GM21576 (cell line): Measurements from ENCODE around the gene TGFBR1.

Experiments
- ATAC-seq: cut with Tn5 transposase; IDR thresholded peaks from one replicate; pipeline ENCODE4 v1.9.1; 2021; ENCODE audit warnings: mild to moderate bottlenecking, moderate library complexity; ENCODE audit not compliant: unreplicated experiment

TGFBR1 gene

GRCh38 chr9:99130069-99130468, 25.2 kb downstream of the TGFBR1 start:
- peak; percentile 63 for ATAC-seq

- ATAC-seq, result no peak
Observed at GRCh38 chr9:99133145-99133544, 28.2 kb downstream of the TGFBR1 start.

DNA sequence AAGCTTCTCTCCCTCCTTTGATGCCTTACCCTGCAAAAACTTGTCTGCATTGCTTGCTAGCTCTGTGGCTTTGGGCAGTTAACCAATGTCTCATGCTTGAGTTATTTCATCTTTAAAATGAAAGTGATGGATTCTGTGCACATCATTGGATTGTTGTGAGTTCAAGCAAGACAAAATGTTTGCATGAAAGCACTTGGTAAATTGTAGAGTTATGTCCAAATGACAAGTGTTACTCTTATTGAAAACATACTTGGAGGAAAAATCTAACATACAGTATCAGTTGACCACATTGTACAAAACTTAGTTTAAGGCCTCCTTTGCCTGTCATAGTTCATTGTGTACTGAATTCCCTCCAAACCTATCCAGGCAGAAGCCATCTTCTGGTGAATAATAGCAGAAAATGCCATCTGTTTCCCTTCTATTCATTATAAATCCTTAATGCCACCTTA, 30.0 kb downstream of the TGFBR1 start:
- ATAC-seq, result no peak

DNA sequence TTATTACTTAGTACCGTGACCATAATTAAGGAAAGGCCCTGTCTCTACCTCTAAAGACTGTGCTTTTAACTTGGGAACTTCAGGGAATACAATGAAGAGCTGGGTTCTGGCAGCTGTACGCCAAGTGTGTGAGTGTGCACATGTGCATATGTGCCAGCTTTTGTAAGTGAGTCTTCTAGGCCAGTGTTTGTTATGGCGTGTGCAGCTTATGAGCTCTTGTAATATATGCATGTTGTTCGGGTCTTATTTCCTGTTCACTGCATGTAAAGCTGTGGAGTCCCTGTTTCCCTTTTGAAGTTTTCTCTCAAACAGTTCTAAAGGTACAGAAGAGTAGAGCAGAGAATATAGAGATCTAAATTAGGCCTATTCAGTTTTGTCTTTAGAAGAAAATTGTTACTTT, 30.5 kb downstream of the TGFBR1 start:
- no peak for ATAC-seq

DNA sequence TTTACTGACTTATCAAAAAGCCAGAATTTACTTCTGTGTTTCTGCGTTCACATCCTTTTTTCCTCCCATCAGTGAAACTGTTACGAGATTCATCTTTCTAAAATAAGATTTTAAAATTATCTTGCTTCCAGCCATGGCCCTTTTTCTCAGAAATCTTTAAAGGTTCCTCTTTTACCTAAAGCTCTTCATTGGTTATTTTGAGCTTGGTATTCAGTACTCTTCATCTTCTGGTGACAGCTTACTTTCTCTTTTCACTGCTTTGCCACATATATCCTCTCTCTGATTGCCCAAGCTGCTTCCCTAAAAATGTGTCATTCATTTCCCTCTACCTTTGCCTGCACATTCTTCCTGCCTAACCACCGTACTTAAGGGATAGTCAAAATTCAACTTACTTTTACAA, 32.3 kb downstream of the TGFBR1 start:
- ATAC-seq, result no peak

DNA sequence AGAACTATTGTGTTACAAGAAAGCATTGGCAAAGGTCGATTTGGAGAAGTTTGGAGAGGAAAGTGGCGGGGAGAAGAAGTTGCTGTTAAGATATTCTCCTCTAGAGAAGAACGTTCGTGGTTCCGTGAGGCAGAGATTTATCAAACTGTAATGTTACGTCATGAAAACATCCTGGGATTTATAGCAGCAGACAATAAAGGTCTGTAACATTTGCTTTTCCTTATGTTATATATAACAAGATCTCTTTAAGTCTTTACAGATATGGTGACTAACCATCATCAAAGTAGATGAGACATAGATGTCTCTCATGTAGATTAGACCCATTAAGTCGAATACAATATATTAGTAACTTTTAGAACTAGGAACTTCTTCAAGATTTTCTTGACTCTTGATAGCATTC, 33.0 kb downstream of the TGFBR1 start:
- ATAC-seq, result no peak

GRCh38 chr9:99138424-99139284, 33.7 kb downstream of the TGFBR1 start:
- ATAC-seq, result no peak

DNA sequence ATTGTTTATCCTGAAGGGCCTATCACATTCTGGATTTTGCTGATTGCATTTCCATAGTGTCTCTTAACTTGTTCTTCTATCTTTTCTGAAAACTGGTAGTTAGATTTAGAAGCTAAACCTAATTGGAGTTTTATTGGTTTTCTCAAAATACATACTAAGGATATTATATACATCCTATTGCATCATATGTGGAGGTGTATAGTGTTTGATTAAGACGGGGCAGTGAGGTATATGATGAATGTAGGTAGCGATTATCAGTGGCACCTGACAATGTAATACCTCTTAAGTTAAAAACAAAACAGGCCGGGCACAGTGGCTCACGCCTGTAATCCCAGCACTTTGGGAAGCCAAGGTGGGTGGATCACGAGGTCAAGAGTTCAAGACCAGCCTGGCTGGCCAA, 35.0 kb downstream of the TGFBR1 start:
- ATAC-seq, result no peak

- peak; percentile 58 for ATAC-seq
Observed at GRCh38 chr9:99140685-99141314, 35.9 kb downstream of the TGFBR1 start.

GRCh38 chr9:99141849-99142248, 36.9 kb downstream of the TGFBR1 start:
- ATAC-seq, result no peak

DNA sequence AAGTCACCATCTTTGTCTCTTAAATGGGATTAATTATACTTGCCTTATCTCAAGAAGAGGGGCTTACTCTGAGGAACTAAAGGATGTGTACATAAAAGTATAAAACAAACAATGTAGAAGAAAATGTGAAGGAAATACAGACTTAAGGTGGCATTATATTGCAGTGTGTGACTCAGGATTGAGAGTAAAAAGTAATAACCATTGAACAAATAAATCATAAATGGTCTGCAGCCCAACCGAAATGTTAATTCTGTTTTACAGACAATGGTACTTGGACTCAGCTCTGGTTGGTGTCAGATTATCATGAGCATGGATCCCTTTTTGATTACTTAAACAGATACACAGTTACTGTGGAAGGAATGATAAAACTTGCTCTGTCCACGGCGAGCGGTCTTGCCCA, 37.4 kb downstream of the TGFBR1 start:
- ATAC-seq, result no peak

GRCh38 chr9:99143655-99144054, 38.7 kb downstream of the TGFBR1 start:
- no peak for ATAC-seq

GRCh38 chr9:99144966-99145365, 40.1 kb downstream of the TGFBR1 start:
- ATAC-seq, result no peak

- no peak for ATAC-seq
Observed at GRCh38 chr9:99146574-99146973, 41.7 kb downstream of the TGFBR1 start.

DNA sequence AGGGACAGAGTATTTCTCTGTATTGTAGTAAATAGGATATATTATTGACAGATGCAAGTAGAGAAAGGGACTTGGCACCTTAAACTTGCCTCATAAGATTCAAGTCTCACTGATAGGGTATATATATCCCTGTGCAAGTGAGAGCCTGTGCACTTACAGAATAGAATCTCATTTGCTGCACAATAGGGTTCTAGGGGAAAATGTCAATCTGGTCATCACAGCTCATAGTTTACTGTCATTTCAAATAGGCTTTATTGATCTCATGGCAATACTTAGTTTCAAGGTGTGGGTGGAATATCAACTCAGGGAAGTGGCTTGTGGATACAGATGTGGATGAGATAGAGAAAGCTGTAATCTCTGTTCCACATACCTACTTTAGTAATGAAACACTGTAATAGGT, 42.3 kb downstream of the TGFBR1 start:
- no peak for ATAC-seq

DNA sequence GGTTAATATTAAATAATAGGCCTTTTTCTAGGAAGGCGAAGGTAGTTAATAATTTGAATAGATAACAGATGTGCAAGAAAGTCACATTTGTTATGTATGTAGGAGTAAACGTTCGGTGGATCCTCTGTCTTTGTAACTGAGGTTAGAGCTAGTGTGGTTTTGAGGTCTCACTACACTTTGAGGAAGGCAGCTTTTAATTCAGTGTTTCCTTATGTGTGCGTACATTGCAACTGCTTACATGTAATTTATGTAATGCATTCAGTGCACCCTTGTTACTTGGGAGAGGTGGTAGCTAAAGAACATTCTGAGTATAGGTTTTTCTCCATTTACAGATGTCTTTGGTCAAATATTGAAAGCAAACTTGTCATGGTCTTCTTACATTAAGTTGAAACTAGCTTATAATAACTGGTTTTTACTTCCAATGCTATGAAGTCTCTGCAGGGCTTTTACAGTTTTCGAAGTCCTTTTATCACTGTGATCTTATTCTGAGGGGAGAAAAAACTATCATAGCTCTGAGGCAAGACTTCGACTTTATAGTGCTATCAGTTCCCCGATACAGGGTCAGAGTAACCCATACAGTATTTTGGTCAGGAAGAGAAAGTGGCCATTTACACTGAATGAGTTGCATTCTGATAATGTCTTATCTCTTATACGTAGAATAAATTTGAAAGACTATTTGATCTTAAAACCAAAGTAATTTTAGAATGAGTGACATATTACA, 45.7 kb downstream of the TGFBR1 start:
- no peak for ATAC-seq

DNA sequence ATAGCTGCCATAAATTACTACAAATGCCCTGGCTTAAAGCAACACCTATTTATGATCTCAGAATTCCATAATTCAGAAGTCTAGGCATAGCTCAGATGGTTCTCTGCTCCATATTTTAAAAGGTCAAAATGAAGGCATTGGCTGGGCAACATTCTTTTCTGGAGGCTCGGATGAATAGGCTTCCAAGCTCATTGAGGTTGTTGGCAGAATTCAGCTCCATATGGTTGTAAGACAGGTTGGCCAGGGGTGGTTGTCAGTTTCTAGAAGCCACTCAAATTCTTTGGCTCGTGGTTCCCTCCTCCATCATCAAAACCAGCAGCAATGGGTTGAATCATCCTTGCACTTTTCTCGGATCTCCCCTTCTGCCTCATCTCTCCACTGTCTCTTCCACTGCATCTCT, 49.4 kb downstream of the TGFBR1 start:
- no peak for ATAC-seq

- ATAC-seq, result no peak
Observed at GRCh38 chr9:99155736-99156135, 50.8 kb downstream of the TGFBR1 start.

- ATAC-seq, result no peak
Observed at GRCh38 chr9:99158629-99159028, 53.7 kb downstream of the TGFBR1 start.

- no peak for ATAC-seq
Observed at GRCh38 chr9:99160173-99160572, 55.3 kb downstream of the TGFBR1 start.

DNA sequence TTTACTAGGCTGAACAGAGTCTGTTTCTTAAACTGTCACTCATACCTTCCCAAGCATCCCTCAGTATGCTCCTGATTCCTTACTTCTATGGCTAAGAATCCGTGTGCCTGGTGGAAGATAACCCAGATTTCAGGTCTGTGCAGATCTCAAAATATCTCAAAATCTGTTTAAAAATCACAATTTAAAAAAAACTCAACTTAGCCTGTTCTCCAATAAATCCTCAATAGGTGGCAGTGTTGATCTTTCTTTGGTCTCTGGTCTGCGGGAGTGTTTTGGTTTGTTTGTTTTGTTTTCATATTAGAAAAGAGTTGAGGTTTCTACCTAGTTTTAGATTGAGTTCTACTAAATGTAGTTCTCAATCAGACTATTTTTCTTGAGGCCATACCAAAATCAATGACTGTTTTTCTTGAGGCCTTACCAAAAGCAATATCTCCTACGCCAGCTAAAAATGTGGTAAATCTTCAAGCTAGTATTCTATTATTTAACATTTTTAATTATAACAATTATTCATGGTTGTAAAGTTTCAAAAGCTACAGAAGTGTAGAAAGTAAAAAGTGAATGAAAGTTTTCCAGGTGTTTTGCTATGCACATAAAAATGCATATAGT, 57.9 kb downstream of the TGFBR1 start:
- no peak for ATAC-seq
